SK-N-SH (cell line): ENCODE measurements around the gene TFCP2. TPM values are rescaled to one million over a fixed set of nuclear protein-coding genes. Genes with fewer than 3 reads are reported as not detected.

Experiments used
- CTCF ChIA-PET: fragments of 300-600, 350-600 bp; formaldehyde crosslinking; extraction: SDS; loops from one replicate; lab custom pipeline; 2021; lab: Yijun Ruan, JAX
- POLR2A ChIA-PET: fragments of 350-600 bp; sonication (Branson Sonifier 250); formaldehyde crosslinking; extraction: SDS; loops from one replicate; lab custom pipeline; 2020; ENCODE audit warnings: antibody characterized with exemption, inconsistent platforms; lab: Yijun Ruan, JAX
- DNase-seq: peaks from one replicate; pipeline ENCODE4 v3.0.0; 2012
- H2AFZ ChIP-seq: fragments of 200-600 bp; sonication (generic); 2 replicates; pipeline ENCODE4 v1.8.1; 2016; ENCODE audit warnings: antibody characterized with exemption, mild to moderate bottlenecking, low read depth
- H3F3A ChIP-seq: fragments of 200-600 bp; sonication (generic); replicated peaks from 2 replicates; pipeline ENCODE3; 2016; ENCODE audit warnings: antibody characterized with exemption, mild to moderate bottlenecking; ENCODE audit not compliant: insufficient read depth
- H3K27ac ChIP-seq, 2 experiments: fragments of 200-500 bp in 1 of 2; fragments of 200-600 bp in 1 of 2; sonication (Bioruptor generic) in 1 of 2; sonication (generic), shearing (Covaris generic) in 1 of 2; 2 replicates each; pipeline versions ENCODE4 v1.5.1 to v1.6.1; 2014 to 2016; ENCODE audit warnings: low read depth in 2 of 2, inconsistent platforms in 1 of 2, low read length in 1 of 2, mild to moderate bottlenecking in 1 of 2, mixed read lengths in 1 of 2
- H3K27me3 ChIP-seq: fragments of 200-600 bp; sonication (generic), shearing (Covaris generic); 2 replicates; pipeline ENCODE4 v1.6.1; 2016; ENCODE audit warnings: mixed run types; ENCODE audit not compliant: insufficient read depth
- H3K36me3 ChIP-seq, 2 experiments: fragments of 200-500 bp in 1 of 2; fragments of 200-600 bp in 1 of 2; sonication (Bioruptor generic) in 1 of 2; sonication (generic) in 1 of 2; replicated peaks in 1 of 2; 2 replicates each; pipeline versions ENCODE3 to v1.5.1; 2014 to 2016; ENCODE audit warnings: low read length in 1 of 2, mild to moderate bottlenecking in 1 of 2; ENCODE audit not compliant: insufficient read depth in 2 of 2, control insufficient read depth in 1 of 2
- H3K4me1 ChIP-seq, 2 experiments: fragments of 200-500 bp in 1 of 2; fragments of 200-600 bp in 1 of 2; sonication (Bioruptor generic) in 1 of 2; sonication (generic), shearing (Covaris generic) in 1 of 2; 2 replicates each; pipeline versions ENCODE4 v1.5.1 to v1.6.1; 2014 to 2016; ENCODE audit warnings: low read depth in 1 of 2, low read length in 1 of 2, mixed run types in 1 of 2; ENCODE audit not compliant: insufficient read depth in 2 of 2, control insufficient read depth in 1 of 2
- H3K4me2 ChIP-seq: fragments of 200-600 bp; sonication (generic), shearing (Covaris generic); 2 replicates; pipeline ENCODE4 v1.6.1; 2017; ENCODE audit warnings: mixed run types
- H3K4me3 ChIP-seq, 2 experiments: fragments of 200-500 bp in 1 of 2; fragments of 200-600 bp in 1 of 2; sonication (Bioruptor generic) in 1 of 2; sonication (generic), shearing (Covaris generic) in 1 of 2; 2 replicates each; pipeline versions ENCODE4 v1.5.1 to v1.8.1; 2014 to 2016; ENCODE audit warnings: low read depth in 2 of 2, inconsistent platforms in 1 of 2, low read length in 1 of 2, mild to moderate bottlenecking in 1 of 2, mixed read lengths in 1 of 2, moderate library complexity in 1 of 2
- H3K79me2 ChIP-seq: fragments of 200-600 bp; sonication (generic); 2 replicates; pipeline ENCODE4 v1.8.1; 2017; ENCODE audit warnings: mild to moderate bottlenecking; ENCODE audit not compliant: insufficient read depth
- H3K9ac ChIP-seq: fragments of 200-600 bp; sonication (generic); 2 replicates; pipeline ENCODE4 v1.6.1; 2017; ENCODE audit warnings: mixed run types
- H3K9me2 ChIP-seq: fragments of 200-600 bp; sonication (generic); 2 replicates; pipeline ENCODE4 v1.6.1; 2017; ENCODE audit warnings: mixed run types
- H3K9me3 ChIP-seq: fragments of 200-600 bp; sonication (generic); 2 replicates; pipeline ENCODE4 v1.6.1; 2017; ENCODE audit warnings: mixed run types, mild to moderate bottlenecking, moderate library complexity
- H4K20me1 ChIP-seq: fragments of 200-600 bp; sonication (generic); 2 replicates; pipeline ENCODE4 v1.6.1; 2017; ENCODE audit warnings: mild to moderate bottlenecking, mixed run types; ENCODE audit not compliant: insufficient read depth
- EZH2phosphoT487 ChIP-seq: fragments of 200-600 bp; sonication (generic); IDR thresholded peaks from 2 replicates; pipeline ENCODE4 v1.6.1; 2017; ENCODE audit warnings: low read depth, mixed run types, mild to moderate bottlenecking, antibody characterized with exemption, moderate library complexity, borderline replicate concordance
- FOXJ3 ChIP-seq: sonication (generic); formaldehyde crosslinking; IDR thresholded peaks from 2 replicates; pipeline ENCODE4 v1.5.1; 2020; ENCODE audit warnings: mild to moderate bottlenecking, missing genetic modification reagents
- MAX ChIP-seq: IDR thresholded peaks from 2 replicates; pipeline ENCODE4 v1.4.0; 2012; ENCODE audit warnings: low read depth
- MXI1 ChIP-seq: IDR thresholded peaks from 2 replicates; pipeline ENCODE4 v1.6.1; 2012; ENCODE audit warnings: mild to moderate bottlenecking, low read depth, low read length, improper control_type of control experiment
- NFIC ChIP-seq: IDR thresholded peaks from 2 replicates; pipeline ENCODE4 v1.4.0; 2012; ENCODE audit warnings: borderline replicate concordance
- PBX3 ChIP-seq: IDR thresholded peaks from 2 replicates; pipeline ENCODE4; 2012
- POLR2AphosphoS5 ChIP-seq: IDR thresholded peaks from 2 replicates; pipeline ENCODE4 v1.6.1; 2012; ENCODE audit warnings: low read depth, low read length
- RAD21 ChIP-seq: IDR thresholded peaks from 2 replicates; pipeline ENCODE4 v1.6.1; 2012; ENCODE audit warnings: mild to moderate bottlenecking, low read length
- RCOR1 ChIP-seq: fragments of 150-350 bp; IDR thresholded peaks from 2 replicates; pipeline ENCODE4 v1.6.1; 2017; ENCODE audit warnings: antibody characterized with exemption, low read length
- REST ChIP-seq: IDR thresholded peaks from 2 replicates; pipeline ENCODE4 v1.6.1; 2012; ENCODE audit warnings: mild to moderate bottlenecking, low read depth, low read length, moderate library complexity
- USF2 ChIP-seq: fragments of 150-350 bp; IDR thresholded peaks from 2 replicates; pipeline ENCODE4 v1.6.1; 2017; ENCODE audit warnings: antibody characterized with exemption, low read length, low read depth, borderline replicate concordance
- WGBS: methylation state at CpG from one replicate; pipeline ENCODE4 v1.1.6; 2017; ENCODE audit warnings: low lambda C conversion rate; 5-methylcytosine and 5-hydroxymethylcytosine counted together
- polyA plus RNA-seq, 3 experiments: library from polyadenylated mRNA; depleted of rRNA; stranded (reverse); fragments of >200 nt; gene quantifications; 2 replicates each; pipeline ENCODE4 v1.2.3, GENCODE V29; 2012

Gene TFCP2
- polyA plus RNA-seq, 1 of the 3 experiments (the other 2 are of a cell fraction): 18.1 TPM

- TF ChIP-seq USF2 (no peak), RAD21 (no peak), RCOR1 (no peak), NFIC (no peak), FOXJ3 (no peak), REST (peak; percentile 62; the same call in 1 of the 2 replicates), POLR2AphosphoS5 (peak; percentile 99)
Observed at GRCh38 chr12:51083126-51083833, 89.7 kb downstream of the TFCP2 start, which contains the start of gene CSRNP2 (continued).

- peak overlapping the region; percentile 83 to 97 for H3K4me3 ChIP-seq
- no peaks in the 10 kb centered on the region for H3K9me2 ChIP-seq
- peak overlapping the region; percentile 86 to 90 for H3K27ac ChIP-seq
- peak overlapping the region; percentile 98 for H3K9ac ChIP-seq
- H3K9me3 ChIP-seq: no peaks in the 10 kb centered on the region
- no peaks in the 10 kb centered on the region for H3K36me3 ChIP-seq
- no peaks in the 10 kb centered on the region for H3K27me3 ChIP-seq
- DNase-seq: no peak
- H3K4me2 ChIP-seq: peak overlapping the region; percentile 75
- peak overlapping the region; percentile 61; the same call in 1 of the 2 replicates for H2AFZ ChIP-seq
- peaks cover 55% of the 10 kb centered on the region for H3K79me2 ChIP-seq
- TF ChIP-seq POLR2AphosphoS5: peak; percentile 22; the same call in 1 of the 2 replicates
- peak; percentile 60 for TF ChIP-seq MAX
- peak; percentile 33; the same call in 1 of the 2 replicates for TF ChIP-seq MXI1
- no peak for TF ChIP-seq PBX3
- no peak for TF ChIP-seq EZH2phosphoT487
- H4K20me1 ChIP-seq: peaks cover 38% of the 10 kb centered on the region
- H3F3A ChIP-seq: no peaks in the 10 kb centered on the region
- H3K4me1 ChIP-seq: peaks cover 10 to 11% of the 10 kb centered on the region in 2 experiments; a peak in 3 of 4 replicates
- WGBS: 2% methylated on average over 18 of the region's 18 CpGs
- ChIA-PET CTCF (no interaction called here), POLR2A (interaction anchor here (0.7 to 2.7 kb wide), 12 partner anchors 8 to 318 kb away, joined by 3 to 16 read pairs (median 4); partner anchors contain the start of genes DAZAP2, LETMD1, POU6F1 and SLC11A2)
Observed at GRCh38 chr12:51082561-51083125, 90.3 kb downstream of the TFCP2 start.
